OCI-LY3 (cell line): ENCODE results near the gene TMEM17.

Source experiments
- H2AFZ ChIP-seq: fragments of 200-600, 300-600 bp; shearing (Covaris generic); 2 replicates; pipeline ENCODE4 v1.6.0; 2014; ENCODE audit warnings: antibody characterized with exemption, low read depth, low read length
- H3K27ac ChIP-seq: fragments of 200-600, 300-600 bp; sonication (generic); 2 replicates; pipeline ENCODE4 v1.5.1; 2014; ENCODE audit warnings: mild to moderate bottlenecking, low read length, moderate library complexity, mixed read lengths
- H3K27me3 ChIP-seq: fragments of 200-600, 300-600 bp; sonication (generic); 2 replicates; pipeline ENCODE4 v1.6.1; 2014; ENCODE audit warnings: low read depth, low read length, mixed read lengths
- H3K36me3 ChIP-seq: fragments of 200-600, 300-600 bp; sonication (generic); replicated peaks from 2 replicates; pipeline ENCODE3; 2014; ENCODE audit warnings: low read depth, low read length, mixed read lengths
- H3K4me1 ChIP-seq: fragments of 300-600, 200-600 bp; sonication (generic); 2 replicates; pipeline ENCODE4 v1.6.1; 2014; ENCODE audit warnings: low read length, mixed read lengths
- H3K4me2 ChIP-seq: fragments of 200-600, 300-600 bp; sonication (generic); 2 replicates; pipeline ENCODE4 v1.6.1; 2014; ENCODE audit warnings: low read length, mixed read lengths
- H3K4me3 ChIP-seq: fragments of 300-600, 200-600 bp; sonication (generic); 2 replicates; pipeline ENCODE4 v1.5.1; 2014; ENCODE audit warnings: antibody characterized with exemption, mild to moderate bottlenecking, low read length, moderate library complexity
- H3K79me2 ChIP-seq: fragments of 300-600, 200-600 bp; shearing (Covaris generic); 2 replicates; pipeline ENCODE4 v1.6.1; 2014; ENCODE audit warnings: mild to moderate bottlenecking, low read length, mixed read lengths
- H3K9ac ChIP-seq: fragments of 300-600, 200-600 bp; shearing (Covaris generic); 2 replicates; pipeline ENCODE4 v1.6.0; 2014; ENCODE audit warnings: mild to moderate bottlenecking, low read length, moderate library complexity
- H3K9me3 ChIP-seq: fragments of 200-600, 300-600 bp; shearing (Covaris generic); 2 replicates; pipeline ENCODE4 v1.6.1; 2014; ENCODE audit warnings: low read length, mixed read lengths; ENCODE audit not compliant: insufficient read depth
- H4K20me1 ChIP-seq: fragments of 200-600, 300-600 bp; sonication (generic); 2 replicates; pipeline ENCODE4 v1.6.1; 2016; ENCODE audit warnings: low read length, mixed read lengths; ENCODE audit not compliant: insufficient read depth
- CTCF ChIP-seq: fragments of 200-600, 300-600 bp; sonication (generic); IDR thresholded peaks from 2 replicates; pipeline ENCODE4 v1.5.1; 2014; ENCODE audit warnings: antibody characterized with exemption, low read length, low read depth
- EZH2phosphoT487 ChIP-seq: fragments of 200-600 bp; shearing (Covaris generic); IDR thresholded peaks from 2 replicates; pipeline ENCODE4 v1.6.1; 2018; ENCODE audit warnings: antibody characterized with exemption, mixed run types, low read depth

TMEM17 gene

GRCh38 chr2:62474176-62474575, 31.8 kb downstream of the TMEM17 start:
- Histone ChIP-seq H3K36me3 (no peaks in the 10 kb centered on the region), H3K4me3 (no peak overlapping the region), H4K20me1 (no peaks in the 10 kb centered on the region), H3K9ac (no peak overlapping the region), H3K4me1 (peaks cover 8% of the 10 kb centered on the region; the same call in 1 of the 2 replicates), H3K9me3 (no peaks in the 10 kb centered on the region), H3K79me2 (no peaks in the 10 kb centered on the region), H3K27me3 (no peaks in the 10 kb centered on the region), H2AFZ (no peak overlapping the region), H3K27ac (no peak overlapping the region), H3K4me2 (no peak overlapping the region)
- no peak for TF ChIP-seq CTCF
- no peak for TF ChIP-seq EZH2phosphoT487

GRCh38 chr2:62473246-62473827, 32.7 kb downstream of the TMEM17 start:
- Histone ChIP-seq H3K4me1 (peaks cover 7% of the 10 kb centered on the region; the same call in 1 of the 2 replicates), H3K4me2 (no peak overlapping the region)

GRCh38 chr2:62472312-62472711, 33.7 kb downstream of the TMEM17 start:
- TF ChIP-seq CTCF (no peak), EZH2phosphoT487 (no peak)
- no peaks in the 10 kb centered on the region for H3K79me2 ChIP-seq

More at GRCh38 chr2:62473246-62473827, 32.7 kb downstream of the TMEM17 start:
- H3K27me3 ChIP-seq = no peaks in the 10 kb centered on the region
- no peak overlapping the region for H3K4me3 ChIP-seq
- TF ChIP-seq EZH2phosphoT487 = no peak
- no peak for TF ChIP-seq CTCF
- H3K79me2 ChIP-seq = no peaks in the 10 kb centered on the region
- H2AFZ ChIP-seq = no peak overlapping the region
- H3K36me3 ChIP-seq = no peaks in the 10 kb centered on the region
- no peaks in the 10 kb centered on the region for H3K9me3 ChIP-seq
- no peak overlapping the region for H3K9ac ChIP-seq
- H4K20me1 ChIP-seq = no peaks in the 10 kb centered on the region
- no peak overlapping the region for H3K27ac ChIP-seq

GRCh38 chr2:62471816-62472215, 34.2 kb downstream of the TMEM17 start:
- Histone ChIP-seq H4K20me1 (no peaks in the 10 kb centered on the region), H3K4me1 (peaks cover 12% of the 10 kb centered on the region; the same call in 1 of the 2 replicates), H3K79me2 (no peaks in the 10 kb centered on the region), H3K4me2 (no peak overlapping the region), H3K4me3 (no peak overlapping the region), H3K9ac (no peak overlapping the region), H3K27ac (no peak overlapping the region), H3K36me3 (no peaks in the 10 kb centered on the region), H3K27me3 (no peaks in the 10 kb centered on the region), H2AFZ (no peak overlapping the region), H3K9me3 (no peaks in the 10 kb centered on the region)
- TF ChIP-seq EZH2phosphoT487 = no peak
- no peak for TF ChIP-seq CTCF

More at GRCh38 chr2:62472312-62472711, 33.7 kb downstream of the TMEM17 start:
- Histone ChIP-seq H3K9ac (no peak overlapping the region), H3K27ac (no peak overlapping the region), H2AFZ (no peak overlapping the region), H3K27me3 (no peaks in the 10 kb centered on the region), H3K4me3 (no peak overlapping the region), H3K9me3 (no peaks in the 10 kb centered on the region), H3K4me1 (peaks cover 9% of the 10 kb centered on the region; the same call in 1 of the 2 replicates), H3K4me2 (no peak overlapping the region), H4K20me1 (no peaks in the 10 kb centered on the region), H3K36me3 (no peaks in the 10 kb centered on the region)
